Type B pancreatic cell (in vitro differentiated cells): Measurements from ENCODE around the gene SLC10A7. TPM values are rescaled to one million over a fixed set of nuclear protein-coding genes. Genes with fewer than 3 reads are reported as not detected.

ENCODE experiments used
- DNase-seq: peaks from one replicate; pipeline ENCODE4 v3.0.0; 2021; ENCODE audit warnings: mixed read lengths; ENCODE audit not compliant: unreplicated experiment; ENCODE audit errors: extremely low spot score
- H3K27ac Mint-ChIP-seq: 2 replicates; pipeline ENCODE4 v1.8.0; 2021; ENCODE audit warnings: mild to moderate bottlenecking, mixed read lengths
- H3K27me3 Mint-ChIP-seq: 2 replicates; pipeline ENCODE4 v1.8.0; 2021; ENCODE audit warnings: mixed read lengths
- H3K36me3 Mint-ChIP-seq: 2 replicates; pipeline ENCODE4 v1.8.0; 2021; ENCODE audit warnings: mixed read lengths
- H3K4me1 Mint-ChIP-seq: one replicate; pipeline ENCODE4 v1.8.0; 2021; ENCODE audit warnings: mixed read lengths; ENCODE audit not compliant: unreplicated experiment
- H3K4me3 Mint-ChIP-seq: 2 replicates; pipeline ENCODE4 v1.8.0; 2021; ENCODE audit warnings: mild to moderate bottlenecking, mixed read lengths
- H3K9me3 Mint-ChIP-seq: 2 replicates; pipeline ENCODE4 v1.8.0; 2021; ENCODE audit warnings: mixed read lengths
- CTCF ChIP-seq: fragments of 200-600 bp; sonication (generic); conservative IDR thresholded peaks from 2 replicates; pipeline ENCODE4 v1.5.0; 2021; ENCODE audit warnings: antibody characterized with exemption, mild to moderate bottlenecking
- total RNA-seq: library from RNA; stranded (reverse); gene quantifications from 2 replicates; pipeline ENCODE4 v1.2.1, GENCODE V29; 2021; ENCODE audit warnings: low replicate concordance

The SLC10A7 gene
- total RNA-seq, 1 donor from 2014 or later: 16.1 TPM

DNA sequence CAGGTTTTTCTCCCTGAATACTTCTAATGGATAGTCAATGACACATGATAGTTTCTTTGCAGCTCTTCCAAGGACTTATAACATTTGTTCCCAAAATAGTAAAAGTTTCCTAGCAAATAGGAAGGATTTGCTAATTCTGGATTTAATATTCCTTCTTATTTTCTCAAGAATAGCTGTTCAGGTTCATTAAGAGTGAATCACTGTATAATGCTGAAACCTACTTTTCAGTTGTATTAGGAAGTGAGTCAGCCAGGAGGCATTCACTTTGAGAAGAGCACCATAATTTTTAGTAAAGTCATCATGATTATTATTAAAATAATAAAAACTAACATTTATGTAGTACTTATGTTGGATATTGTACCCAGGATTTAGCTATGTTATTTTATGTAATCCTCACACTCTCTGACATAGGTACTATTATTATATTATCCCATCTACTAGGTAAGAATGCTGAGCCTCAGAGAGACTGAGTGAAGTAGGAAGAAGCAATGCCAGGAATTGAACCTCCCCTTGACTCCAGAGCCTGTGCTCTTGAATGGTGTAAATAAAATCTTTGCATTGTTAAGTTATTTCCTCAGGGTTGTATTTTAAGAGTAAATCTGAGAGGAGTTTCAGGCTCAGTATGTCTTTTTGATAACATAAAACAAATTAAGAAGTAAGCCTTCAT is 192.6 kb downstream of the SLC10A7 start:
- Mint-ChIP-seq H3K9me3 (no peaks in the 10 kb centered on the region), H3K27ac (no peak overlapping the region), H3K36me3 (peaks cover 4% of the 10 kb centered on the region), H3K4me3 (no peak overlapping the region), H3K27me3 (no peaks in the 10 kb centered on the region), H3K4me1 (no peaks in the 10 kb centered on the region)
- no peak for DNase-seq
- no peak for TF ChIP-seq CTCF

DNA sequence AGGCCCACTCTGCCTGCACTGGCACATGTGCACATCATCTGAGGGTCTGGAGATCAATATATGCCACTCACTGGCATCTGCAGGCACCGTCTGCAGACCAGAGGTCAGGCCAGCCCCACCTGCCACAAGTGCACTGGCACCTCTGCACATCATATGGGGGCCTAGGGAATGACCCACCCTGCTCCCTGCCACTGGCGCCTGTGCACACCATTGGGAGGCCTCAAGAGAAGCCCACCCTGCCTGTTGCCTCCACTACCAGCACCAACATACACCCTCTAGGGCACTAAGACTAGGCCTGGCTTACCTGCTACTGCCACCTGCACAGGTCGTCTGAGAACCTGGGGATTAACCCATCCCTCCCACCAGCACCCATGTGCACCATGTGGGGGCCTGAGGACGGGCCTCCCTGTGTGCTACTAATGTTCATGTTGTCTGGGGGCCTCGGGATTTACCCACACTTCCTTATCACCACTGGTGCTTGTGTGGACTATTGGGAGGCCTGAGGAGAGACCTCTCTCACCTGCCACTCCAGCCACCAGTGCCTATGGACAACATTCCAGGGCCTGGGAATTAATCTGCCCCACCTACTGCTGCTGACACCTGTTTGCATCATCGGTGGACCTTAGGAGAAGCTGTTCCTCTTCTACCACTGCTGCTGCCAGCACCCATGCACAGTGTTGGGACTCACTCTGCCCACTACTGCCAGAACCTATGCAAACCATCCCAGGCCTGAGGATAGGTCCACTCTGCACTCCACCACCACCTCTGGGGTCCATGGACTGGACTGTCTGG is 193.7 kb downstream of the SLC10A7 start:
- Mint-ChIP-seq H3K27me3 (no peaks in the 10 kb centered on the region), H3K27ac (no peak overlapping the region), H3K9me3 (no peaks in the 10 kb centered on the region), H3K36me3 (peaks cover 4% of the 10 kb centered on the region), H3K4me3 (no peak overlapping the region), H3K4me1 (no peaks in the 10 kb centered on the region)
- TF ChIP-seq CTCF: no peak
- DNase-seq: no peak

DNA sequence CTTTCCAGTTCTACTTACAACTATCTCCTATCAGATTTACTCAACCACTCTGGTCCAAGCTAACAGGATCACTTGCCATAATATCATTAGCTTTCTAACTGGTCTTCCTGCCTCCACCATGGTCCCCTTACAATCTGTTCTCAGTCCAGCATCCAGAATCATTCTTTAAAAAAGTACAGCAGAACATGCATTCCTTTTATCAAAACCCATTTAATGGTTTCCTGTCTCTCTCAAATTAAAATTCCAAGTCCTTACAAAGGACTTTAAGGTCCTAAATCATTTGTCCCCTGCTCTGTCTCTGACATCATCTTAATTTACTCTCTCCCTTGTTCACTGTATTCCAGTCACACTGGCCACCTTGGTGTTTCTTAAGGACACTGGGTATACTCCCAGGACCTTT is 202.8 kb downstream of the SLC10A7 start:
- H3K27me3 Mint-ChIP-seq: no peaks in the 10 kb centered on the region
- TF ChIP-seq CTCF: no peak

DNA sequence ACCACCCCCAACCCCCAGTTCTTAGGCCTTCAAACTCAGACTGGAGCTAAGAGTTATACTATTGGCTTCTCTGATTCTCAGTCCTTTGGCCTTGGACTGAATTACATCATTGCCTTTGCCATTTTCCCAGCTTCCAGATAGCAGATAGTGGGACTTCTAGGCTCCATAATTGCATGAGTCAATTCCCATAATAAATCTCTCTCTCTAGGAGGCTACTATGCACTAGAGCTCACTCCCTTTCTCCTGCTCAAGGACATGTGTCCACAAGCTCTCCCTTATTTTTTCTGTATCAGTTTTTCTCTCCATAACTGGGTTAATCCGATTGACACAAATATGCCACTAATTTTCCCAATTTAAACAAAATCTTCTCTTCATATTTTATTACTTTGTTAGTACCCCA is 204.0 kb downstream of the SLC10A7 start:
- Mint-ChIP-seq H3K4me1 (no peaks in the 10 kb centered on the region), H3K36me3 (no peaks in the 10 kb centered on the region), H3K27me3 (no peaks in the 10 kb centered on the region), H3K9me3 (no peaks in the 10 kb centered on the region), H3K27ac (no peak overlapping the region), H3K4me3 (no peak overlapping the region)
- no peak for TF ChIP-seq CTCF
- no peak for DNase-seq

More for the DNA sequence above, 202.8 kb downstream of the SLC10A7 start:
- no peak overlapping the region for H3K4me3 Mint-ChIP-seq
- no peaks in the 10 kb centered on the region for H3K36me3 Mint-ChIP-seq
- no peaks in the 10 kb centered on the region for H3K9me3 Mint-ChIP-seq
- no peaks in the 10 kb centered on the region for H3K4me1 Mint-ChIP-seq
- H3K27ac Mint-ChIP-seq: no peak overlapping the region
- no peak for DNase-seq

- Mint-ChIP-seq H3K9me3 (no peaks in the 10 kb centered on the region), H3K4me1 (peaks cover 6% of the 10 kb centered on the region), H3K36me3 (no peaks in the 10 kb centered on the region), H3K27ac (no peak overlapping the region), H3K4me3 (no peak overlapping the region), H3K27me3 (no peaks in the 10 kb centered on the region)
- DNase-seq: no peak
- no peak for TF ChIP-seq CTCF
These were observed 206.6 kb downstream of the SLC10A7 start for GRCh38 chr4:146315184-146315583.
